Neural cell (in vitro differentiated cells): ENCODE data around the gene LCP1. TPM values are rescaled to one million over a fixed set of nuclear protein-coding genes. Genes with fewer than 3 reads are reported as not detected.

Source experiments
- H2AFZ ChIP-seq: fragments of 200-600, 300-800 bp; sonication (generic), shearing (Covaris generic); 2 replicates; pipeline ENCODE4 v1.6.0; 2014; ENCODE audit warnings: low read depth, mild to moderate bottlenecking, antibody characterized with exemption, low read length, moderate library complexity
- H3F3A ChIP-seq: fragments of 200-600 bp; shearing (Covaris generic); 2 replicates; pipeline ENCODE4 v1.6.1; 2016; ENCODE audit warnings: mild to moderate bottlenecking, moderate library complexity, mixed read lengths, antibody characterized with exemption, low read length; ENCODE audit not compliant: insufficient read depth, poor library complexity, severe bottlenecking
- H3K27ac ChIP-seq: fragments of 200-600, 300-800 bp; sonication (generic), shearing (Covaris generic); 2 replicates; pipeline ENCODE4 v1.5.1; 2014; ENCODE audit warnings: mild to moderate bottlenecking, low read length, moderate library complexity
- H3K27me3 ChIP-seq: fragments of 300-800, 200-600 bp; sonication (generic), shearing (Covaris generic); 2 replicates; pipeline ENCODE4 v1.6.0; 2014; ENCODE audit warnings: mild to moderate bottlenecking, low read depth, low read length, moderate library complexity; ENCODE audit not compliant: insufficient read depth
- H3K36me3 ChIP-seq: fragments of 300-800, 200-600 bp; sonication (generic), shearing (Covaris generic); 2 replicates; pipeline ENCODE4 v1.5.1; 2014; ENCODE audit warnings: mild to moderate bottlenecking, antibody characterized with exemption, low read length, moderate library complexity; ENCODE audit not compliant: insufficient read depth
- H3K4me2 ChIP-seq: fragments of 300-800, 200-600 bp; sonication (generic), shearing (Covaris generic); 2 replicates; pipeline ENCODE4 v1.6.0; 2014; ENCODE audit warnings: mild to moderate bottlenecking, low read length
- H3K4me3 ChIP-seq: fragments of 300-800, 200-600 bp; sonication (generic), shearing (Covaris generic); 2 replicates; pipeline ENCODE4 v1.5.1; 2014; ENCODE audit warnings: mild to moderate bottlenecking, low read length, moderate library complexity
- H3K79me2 ChIP-seq: fragments of 200-600 bp; shearing (Covaris generic); replicated peaks from 2 replicates; pipeline ENCODE4 v1.6.0; 2014; ENCODE audit warnings: mild to moderate bottlenecking, low read length, moderate library complexity; ENCODE audit not compliant: insufficient read depth
- H3K9ac ChIP-seq: fragments of 300-800, 200-600 bp; sonication (generic), shearing (Covaris generic); 2 replicates; pipeline ENCODE4 v1.6.1; 2016; ENCODE audit warnings: mild to moderate bottlenecking, low read length, mixed read lengths
- H3K9me2 ChIP-seq: fragments of 200-600 bp; shearing (Covaris generic); 2 replicates; pipeline ENCODE4 v1.6.1; 2016; ENCODE audit warnings: mild to moderate bottlenecking, low read length, mixed read lengths; ENCODE audit not compliant: insufficient read depth
- H3K9me3 ChIP-seq: fragments of 200-600, 300-800 bp; sonication (generic), shearing (Covaris generic); 2 replicates; pipeline ENCODE4 v1.6.1; 2016; ENCODE audit warnings: mild to moderate bottlenecking, mixed run types, low read length, moderate library complexity, mixed read lengths
- H4K20me1 ChIP-seq: fragments of 200-600 bp; shearing (Covaris generic); 2 replicates; pipeline ENCODE4 v1.6.1; 2016; ENCODE audit warnings: mild to moderate bottlenecking, mixed run types; ENCODE audit not compliant: insufficient read depth
- CTCF ChIP-seq: fragments of 450-650 bp; IDR thresholded peaks from 2 replicates; pipeline ENCODE4 v1.5.1; 2014; ENCODE audit warnings: antibody characterized with exemption, mild to moderate bottlenecking, moderate library complexity; ENCODE audit not compliant: poor library complexity, severe bottlenecking
- EP300 ChIP-seq: fragments of 450-650 bp; conservative IDR thresholded peaks from 2 replicates; pipeline ENCODE4 v1.6.1; 2014; ENCODE audit warnings: antibody characterized with exemption, mild to moderate bottlenecking, moderate library complexity; ENCODE audit not compliant: poor library complexity, severe bottlenecking
- EZH2 ChIP-seq: fragments of 200-600, 300-800 bp; shearing (Covaris generic), sonication (generic); IDR thresholded peaks from 2 replicates; pipeline ENCODE4 v1.6.1; 2014; ENCODE audit warnings: antibody characterized with exemption, low read length, borderline replicate concordance, mild to moderate bottlenecking; ENCODE audit not compliant: insufficient read depth, poor library complexity, severe bottlenecking
- MXI1 ChIP-seq: fragments of 450-650 bp; conservative IDR thresholded peaks from 2 replicates; pipeline ENCODE4 v1.6.1; 2014; ENCODE audit warnings: antibody characterized with exemption, mild to moderate bottlenecking; ENCODE audit not compliant: poor library complexity, severe bottlenecking
- POLR2AphosphoS5 ChIP-seq: IDR thresholded peaks from 2 replicates; pipeline ENCODE4 v1.6.1; 2012
- RAD21 ChIP-seq: fragments of 450-650 bp; conservative IDR thresholded peaks from 2 replicates; pipeline ENCODE4 v1.6.1; 2014; ENCODE audit warnings: antibody characterized with exemption, mild to moderate bottlenecking, moderate library complexity
- REST ChIP-seq: IDR thresholded peaks from 2 replicates; pipeline ENCODE4 v1.6.1; 2012; ENCODE audit warnings: borderline replicate concordance
- SMC3 ChIP-seq: fragments of 450-650 bp; conservative IDR thresholded peaks from 2 replicates; pipeline ENCODE4 v1.6.1; 2014; ENCODE audit warnings: antibody characterized with exemption, mild to moderate bottlenecking, moderate library complexity; ENCODE audit not compliant: poor library complexity
- TAF1 ChIP-seq: IDR thresholded peaks from 2 replicates; pipeline ENCODE4 v1.6.1; 2012; ENCODE audit warnings: low read depth
- polyA plus RNA-seq: library from polyadenylated mRNA; depleted of rRNA; stranded (reverse); fragments of >200 nt; gene quantifications from 2 replicates; pipeline ENCODE4 v1.2.3, GENCODE V29; 2014

The LCP1 gene
- polyA plus RNA-seq, 1 donor from 2014 or later: 0.76 TPM

GRCh38 chr13:46145135-46145534 lies 36.8 kb downstream of the LCP1 start:
- Histone ChIP-seq H3K9ac (no peak overlapping the region), H3K27ac (no peak overlapping the region), H3K36me3 (no peaks in the 10 kb centered on the region), H3K27me3 (peaks cover 14% of the 10 kb centered on the region), H3K4me3 (no peak overlapping the region), H2AFZ (no peak overlapping the region), H3K4me2 (no peak overlapping the region), H4K20me1 (no peaks in the 10 kb centered on the region), H3K9me2 (no peaks in the 10 kb centered on the region), H3K9me3 (no peaks in the 10 kb centered on the region), H3K79me2 (no peaks in the 10 kb centered on the region), H3F3A (no peaks in the 10 kb centered on the region)
- no peak for TF ChIP-seq CTCF
- no peak for TF ChIP-seq POLR2AphosphoS5
- no peak for TF ChIP-seq EP300
- no peak for TF ChIP-seq TAF1
- TF ChIP-seq SMC3: no peak
- no peak for TF ChIP-seq EZH2
- TF ChIP-seq MXI1: no peak
- TF ChIP-seq RAD21: no peak

- Histone ChIP-seq H3F3A (no peaks in the 10 kb centered on the region), H3K4me3 (no peak overlapping the region), H3K27me3 (peaks cover 22% of the 10 kb centered on the region), H3K79me2 (no peaks in the 10 kb centered on the region), H3K27ac (no peak overlapping the region), H3K9me2 (no peaks in the 10 kb centered on the region), H3K9ac (no peak overlapping the region), H3K4me2 (no peak overlapping the region), H2AFZ (no peak overlapping the region), H3K36me3 (no peaks in the 10 kb centered on the region), H4K20me1 (no peaks in the 10 kb centered on the region), H3K9me3 (no peaks in the 10 kb centered on the region)
- no peak for TF ChIP-seq CTCF
- no peak for TF ChIP-seq TAF1
- TF ChIP-seq EZH2: no peak
- TF ChIP-seq REST: no peak
- TF ChIP-seq EP300: no peak
Observed at GRCh38 chr13:46143184-46143701, 38.7 kb downstream of the LCP1 start.
